Vagina (tissue), 2 donors: ENCODE results near the gene FAM163B. TPM values are rescaled to one million over a fixed set of nuclear protein-coding genes. Genes with fewer than 3 reads are reported as not detected.

ENCODE experiments used
- DNase-seq, 2 donors: peaks; one replicate each; pipeline ENCODE4 v3.0.0-alpha.2; 2017; ENCODE audit errors: extremely low spot score in 2 of 2
- H3K27ac ChIP-seq: fragments of 200-600 bp; sonication (generic); one replicate; pipeline ENCODE4 v1.5.1; 2019
- H3K27me3 ChIP-seq: fragments of 200-600 bp; sonication (generic); one replicate; pipeline ENCODE4 v1.5.1; 2019
- H3K36me3 ChIP-seq, 2 donors: fragments of 200-600 bp; sonication (generic); one replicate each; pipeline ENCODE4 v1.5.1; 2017 to 2019
- H3K4me1 ChIP-seq: fragments of 200-600 bp; sonication (generic); one replicate; pipeline ENCODE4 v1.5.1; 2019
- H3K4me3 ChIP-seq, 2 donors: fragments of 200-600 bp; sonication (generic); 1 replicate in 1 of 2; 2 replicates in 1 of 2; pipeline ENCODE4 v1.5.1; 2016 to 2019
- H3K9me3 ChIP-seq: fragments of 200-600 bp; sonication (generic); one replicate; pipeline ENCODE4 v1.5.1; 2019
- CTCF ChIP-seq, 3 experiments: fragments of 450-650 bp in 2 of 3; fragments of 200-600 bp in 1 of 3; sonication (generic) in 1 of 3; IDR thresholded peaks; one replicate each; pipeline ENCODE4 v1.5.1; 2017 to 2019; ENCODE audit warnings: antibody characterized with exemption in 3 of 3, mild to moderate bottlenecking in 2 of 3, moderate library complexity in 2 of 3
- POLR2A ChIP-seq, 2 donors: fragments of 450-650 bp; IDR thresholded peaks; one replicate each; pipeline ENCODE4 v1.6.1; 2017; ENCODE audit warnings: antibody characterized with exemption in 2 of 2, mild to moderate bottlenecking in 2 of 2, moderate library complexity in 2 of 2
- POLR2AphosphoS5 ChIP-seq, 2 donors: sonication (generic); formaldehyde crosslinking; IDR thresholded peaks; one replicate each; pipeline ENCODE4 v1.9.0; 2017; ENCODE audit warnings: antibody characterized with exemption in 2 of 2, mild to moderate bottlenecking in 2 of 2, low read depth in 1 of 2; ENCODE audit not compliant: insufficient read depth in 1 of 2
- intact Hi-C: fragments of 100-400 bp; cut with DNase I; formaldehyde crosslinking; loops from one replicate; pipeline ENCODE4 v1.15.1; 2023
- total RNA-seq: library from RNA; depleted of rRNA; stranded (reverse); fragments of >200 nt; gene quantifications from one replicate; pipeline ENCODE4 v1.2.3, GENCODE V29; 2016

FAM163B gene
- total RNA-seq, 1 donor from 2014 or later = not detected

- H3K4me1 ChIP-seq = no peaks in the 10 kb centered on the region
- H3K4me3 ChIP-seq = no peak overlapping the region
- DNase-seq = no peak
- intact Hi-C loops = no loop called here
- no peak overlapping the region for H3K27ac ChIP-seq
- H3K36me3 ChIP-seq = no peaks in the 10 kb centered on the region
- H3K9me3 ChIP-seq = no peaks in the 10 kb centered on the region
- no peak for TF ChIP-seq POLR2A (IDR thresholded peaks at IDR 0.05)
- no peak for TF ChIP-seq CTCF (IDR thresholded peaks at IDR 0.05)
- TF ChIP-seq POLR2AphosphoS5 (IDR thresholded peaks at IDR 0.05; ENCODE audit: insufficient read depth in 1 of 2, low read depth in 1 of 2) = no peak
- H3K27me3 ChIP-seq = no peaks in the 10 kb centered on the region
These were observed 24.5 kb upstream of the FAM163B start for GRCh38 chr9:133633681-133634080.

GRCh38 chr9:133632806-133633680 is 23.9 kb upstream of the FAM163B start:
- no peak overlapping the region for H3K27ac ChIP-seq
- H3K4me3 ChIP-seq = no peak overlapping the region
- H3K27me3 ChIP-seq = no peaks in the 10 kb centered on the region
- DNase-seq = no peak
- no peaks in the 10 kb centered on the region for H3K36me3 ChIP-seq
- intact Hi-C loops = no loop called here
- no peak for TF ChIP-seq POLR2A (IDR thresholded peaks at IDR 0.05)
- TF ChIP-seq POLR2AphosphoS5 (IDR thresholded peaks at IDR 0.05; ENCODE audit: insufficient read depth in 1 of 2, low read depth in 1 of 2) = no peak
- TF ChIP-seq CTCF (IDR thresholded peaks at IDR 0.05) = no peak
- no peaks in the 10 kb centered on the region for H3K9me3 ChIP-seq
- no peaks in the 10 kb centered on the region for H3K4me1 ChIP-seq

- no peaks in the 10 kb centered on the region for H3K9me3 ChIP-seq
- DNase-seq = no peak
- TF ChIP-seq POLR2A (IDR thresholded peaks at IDR 0.05) (no peak), CTCF (IDR thresholded peaks at IDR 0.05) (no peak), POLR2AphosphoS5 (IDR thresholded peaks at IDR 0.05; ENCODE audit: insufficient read depth in 1 of 2, low read depth in 1 of 2) (no peak)
- H3K4me3 ChIP-seq = no peak overlapping the region
- H3K4me1 ChIP-seq = no peaks in the 10 kb centered on the region
- intact Hi-C loops = no loop called here
- no peaks in the 10 kb centered on the region for H3K27me3 ChIP-seq
- H3K36me3 ChIP-seq = no peaks in the 10 kb centered on the region
- H3K27ac ChIP-seq = no peak overlapping the region
These were observed 21.9 kb upstream of the FAM163B start for GRCh38 chr9:133631111-133631510.

GRCh38 chr9:133629221-133630110 is 20.3 kb upstream of the FAM163B start:
- H3K27me3 ChIP-seq = no peaks in the 10 kb centered on the region
- TF ChIP-seq POLR2A (IDR thresholded peaks at IDR 0.05) (no peak), CTCF (IDR thresholded peaks at IDR 0.05) (no peak), POLR2AphosphoS5 (IDR thresholded peaks at IDR 0.05; ENCODE audit: insufficient read depth in 1 of 2, low read depth in 1 of 2) (no peak)
- intact Hi-C loops = no loop called here
- no peak overlapping the region for H3K4me3 ChIP-seq
- no peak for DNase-seq
- no peaks in the 10 kb centered on the region for H3K4me1 ChIP-seq
- H3K27ac ChIP-seq = no peak overlapping the region
- H3K9me3 ChIP-seq = no peaks in the 10 kb centered on the region
- no peaks in the 10 kb centered on the region for H3K36me3 ChIP-seq
